ENCODE results near the gene CRISPLD2.
"Not testable (repeated sequence)": the region's sequence is repeated elsewhere in the genome, so short reads cannot be mapped to it uniquely, and the experiment has no call there.

DNA sequence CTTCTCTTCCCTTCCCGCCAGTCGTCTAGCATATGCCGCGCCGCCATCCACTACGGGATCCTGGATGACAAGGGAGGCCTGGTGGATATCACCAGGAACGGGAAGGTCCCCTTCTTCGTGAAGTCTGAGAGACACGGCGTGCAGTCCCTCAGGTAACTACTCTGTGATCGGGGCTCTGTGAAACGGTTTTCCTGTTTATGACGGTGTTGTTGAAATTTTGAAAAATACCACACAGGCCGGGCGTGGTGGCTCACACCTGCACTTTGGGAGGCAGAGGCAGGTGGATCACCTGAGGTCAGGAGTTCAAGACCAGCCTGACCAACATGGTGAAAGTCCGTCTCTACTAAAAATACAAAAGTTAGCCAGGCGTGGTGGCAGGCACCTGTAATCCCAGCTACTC lies 53.2 kb downstream of the CRISPLD2 start:
- TF ChIP-seq, protein P1, sequence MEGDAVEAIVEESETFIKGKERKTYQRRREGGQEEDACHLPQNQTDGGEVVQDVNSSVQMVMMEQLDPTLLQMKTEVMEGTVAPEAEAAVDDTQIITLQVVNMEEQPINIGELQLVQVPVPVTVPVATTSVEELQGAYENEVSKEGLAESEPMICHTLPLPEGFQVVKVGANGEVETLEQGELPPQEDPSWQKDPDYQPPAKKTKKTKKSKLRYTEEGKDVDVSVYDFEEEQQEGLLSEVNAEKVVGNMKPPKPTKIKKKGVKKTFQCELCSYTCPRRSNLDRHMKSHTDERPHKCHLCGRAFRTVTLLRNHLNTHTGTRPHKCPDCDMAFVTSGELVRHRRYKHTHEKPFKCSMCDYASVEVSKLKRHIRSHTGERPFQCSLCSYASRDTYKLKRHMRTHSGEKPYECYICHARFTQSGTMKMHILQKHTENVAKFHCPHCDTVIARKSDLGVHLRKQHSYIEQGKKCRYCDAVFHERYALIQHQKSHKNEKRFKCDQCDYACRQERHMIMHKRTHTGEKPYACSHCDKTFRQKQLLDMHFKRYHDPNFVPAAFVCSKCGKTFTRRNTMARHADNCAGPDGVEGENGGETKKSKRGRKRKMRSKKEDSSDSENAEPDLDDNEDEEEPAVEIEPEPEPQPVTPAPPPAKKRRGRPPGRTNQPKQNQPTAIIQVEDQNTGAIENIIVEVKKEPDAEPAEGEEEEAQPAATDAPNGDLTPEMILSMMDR (conservative IDR thresholded peaks at IDR 0.05; ENCODE audit: low read length) = not testable (repeated sequence)
- not testable (repeated sequence) for TF ChIP-seq EZH2phosphoT487 (IDR thresholded peaks at IDR 0.05; ENCODE audit: borderline replicate concordance, low read depth, low read length)

Measured in OCI-LY7 (cell line).